Kidney (tissue), 14 donors: ENCODE measurements around the gene LAMB2. TPM values are rescaled to one million over a fixed set of nuclear protein-coding genes. Genes with fewer than 3 reads are reported as not detected.

ENCODE experiments used
- DNase-seq, 5 donors: peaks; one replicate each; pipeline ENCODE4 v3.0.0-alpha.2; 2013 to 2020
- FAIRE-seq: peaks from 2 replicates; lab custom pipeline; 2012; peaks lifted over from hg19 to GRCh38; lab: Jason Lieb, UNC
- H3K27ac ChIP-seq, 2 donors: one replicate each; pipeline ENCODE4 v1.7.0; 2013; ENCODE audit warnings: low read depth in 2 of 2, low read length in 2 of 2, inconsistent platforms in 1 of 2
- H3K27me3 ChIP-seq: one replicate; pipeline ENCODE4 v1.7.1; 2013; ENCODE audit warnings: low read length, inconsistent platforms; ENCODE audit not compliant: control insufficient read depth, insufficient read depth
- H3K36me3 ChIP-seq, 3 donors: one replicate each; pipeline versions ENCODE4 v1.7.0 to v1.7.1; 2013; ENCODE audit warnings: low read length in 3 of 3, control low read depth in 1 of 3, inconsistent platforms in 1 of 3; ENCODE audit not compliant: insufficient read depth in 3 of 3, control insufficient read depth in 2 of 3
- H3K4me1 ChIP-seq, 3 donors: one replicate each; pipeline versions ENCODE4 v1.7.0 to v1.7.1; 2013; ENCODE audit warnings: low read length in 3 of 3, inconsistent platforms in 1 of 3, low read depth in 1 of 3; ENCODE audit not compliant: control insufficient read depth in 2 of 3, insufficient read depth in 2 of 3
- H3K4me3 ChIP-seq, 3 donors: one replicate each; pipeline versions ENCODE4 v1.7.0 to v1.8.1; 2013; ENCODE audit warnings: low read length in 3 of 3, control low read depth in 1 of 3, inconsistent platforms in 1 of 3
- H3K9ac ChIP-seq, 3 donors: one replicate each; pipeline versions ENCODE4 v1.7.0 to v1.7.1; 2013; ENCODE audit warnings: low read length in 3 of 3, control low read depth in 1 of 3, inconsistent platforms in 1 of 3
- H3K9me3 ChIP-seq, 3 donors: one replicate each; pipeline versions ENCODE4 v1.7.0 to v1.7.1; 2013; ENCODE audit warnings: low read length in 3 of 3, control low read depth in 1 of 3, inconsistent platforms in 1 of 3; ENCODE audit not compliant: control insufficient read depth in 2 of 3, insufficient read depth in 1 of 3
- intact Hi-C: fragments of 100-400 bp; cut with DNase I; formaldehyde crosslinking; loops from one replicate; pipeline ENCODE4 v1.11.1; 2022
- polyA plus RNA-seq: library from polyadenylated mRNA; stranded (reverse); fragments of 350-450 nt; fragmentation: Illumina TruSeq; extraction: RNeasy Lipid Tissue Mini Kit (QIAGEN cat#74804); gene quantifications from one replicate; pipeline ENCODE4 v1.2.3, GENCODE V29; 2014; ENCODE audit warnings: low read depth, low replicate concordance; ENCODE audit not compliant: insufficient read depth
- total RNA-seq: library from RNA; stranded (reverse); fragmentation: NEBNext Ultra II Directional; extraction: Animal tissue kit (Norgen Biotek cat#: 25700); gene quantifications from one replicate; pipeline ENCODE4 v1.2.1, GENCODE V29; 2021
- TF ChIP-seq, protein P1 (sequence below): IDR thresholded peaks from 3 replicates; pipeline ENCODE4 v1.5.1; 2012; ENCODE audit warnings: mild to moderate bottlenecking, moderate library complexity, borderline replicate concordance; ENCODE audit not compliant: insufficient read depth; ENCODE audit errors: extremely low read depth
- donor health status: control.
- donor health status: control.
- donor health status: control.
- donor health status: control.
- donor health status: control.
- donor health status: DM: yes; HTN: yes; CAD: no.
- donor health status: Normal renal cell carcinoma (clear cell type).

The LAMB2 gene
- total and polyA plus RNA-seq, 2 donors from 2014 or later = 444 to 460 TPM

DNA sequence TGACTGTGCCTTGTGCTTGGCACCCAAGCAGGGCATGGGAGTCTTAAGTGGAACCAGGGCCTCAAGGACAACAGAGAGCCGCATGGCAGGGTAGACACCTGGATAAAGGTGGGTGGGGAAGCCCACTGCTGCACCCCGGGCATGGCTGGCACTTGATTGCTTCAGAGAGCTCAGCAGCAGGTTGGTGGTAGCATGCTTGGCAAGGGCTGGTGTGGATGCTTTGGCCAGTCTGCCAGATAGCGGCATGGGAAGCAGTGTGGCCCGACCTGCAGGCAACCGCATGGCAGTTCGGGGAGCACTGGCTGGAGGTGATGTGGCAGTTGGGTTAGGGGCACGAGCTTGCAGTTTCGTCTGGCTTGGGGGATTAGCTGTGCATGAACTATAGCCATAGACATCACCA lies 30.8 kb upstream of the LAMB2 start:
- Histone ChIP-seq H3K4me1 (peaks cover 0 to 21% (median 15%) of the 10 kb centered on the region in 3 donors), H3K4me3 (no peak overlapping the region), H3K27me3 (no peaks in the 10 kb centered on the region), H3K9ac (no peak overlapping the region), H3K9me3 (no peaks in the 10 kb centered on the region), H3K36me3 (peaks cover 0 to 8% (median 7%) of the 10 kb centered on the region in 3 donors), H3K27ac (no peak overlapping the region)
- no peak for FAIRE-seq
- no peak for DNase-seq
- intact Hi-C loops = no loop called here
- TF ChIP-seq, protein P1, sequence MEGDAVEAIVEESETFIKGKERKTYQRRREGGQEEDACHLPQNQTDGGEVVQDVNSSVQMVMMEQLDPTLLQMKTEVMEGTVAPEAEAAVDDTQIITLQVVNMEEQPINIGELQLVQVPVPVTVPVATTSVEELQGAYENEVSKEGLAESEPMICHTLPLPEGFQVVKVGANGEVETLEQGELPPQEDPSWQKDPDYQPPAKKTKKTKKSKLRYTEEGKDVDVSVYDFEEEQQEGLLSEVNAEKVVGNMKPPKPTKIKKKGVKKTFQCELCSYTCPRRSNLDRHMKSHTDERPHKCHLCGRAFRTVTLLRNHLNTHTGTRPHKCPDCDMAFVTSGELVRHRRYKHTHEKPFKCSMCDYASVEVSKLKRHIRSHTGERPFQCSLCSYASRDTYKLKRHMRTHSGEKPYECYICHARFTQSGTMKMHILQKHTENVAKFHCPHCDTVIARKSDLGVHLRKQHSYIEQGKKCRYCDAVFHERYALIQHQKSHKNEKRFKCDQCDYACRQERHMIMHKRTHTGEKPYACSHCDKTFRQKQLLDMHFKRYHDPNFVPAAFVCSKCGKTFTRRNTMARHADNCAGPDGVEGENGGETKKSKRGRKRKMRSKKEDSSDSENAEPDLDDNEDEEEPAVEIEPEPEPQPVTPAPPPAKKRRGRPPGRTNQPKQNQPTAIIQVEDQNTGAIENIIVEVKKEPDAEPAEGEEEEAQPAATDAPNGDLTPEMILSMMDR = no peak

DNA sequence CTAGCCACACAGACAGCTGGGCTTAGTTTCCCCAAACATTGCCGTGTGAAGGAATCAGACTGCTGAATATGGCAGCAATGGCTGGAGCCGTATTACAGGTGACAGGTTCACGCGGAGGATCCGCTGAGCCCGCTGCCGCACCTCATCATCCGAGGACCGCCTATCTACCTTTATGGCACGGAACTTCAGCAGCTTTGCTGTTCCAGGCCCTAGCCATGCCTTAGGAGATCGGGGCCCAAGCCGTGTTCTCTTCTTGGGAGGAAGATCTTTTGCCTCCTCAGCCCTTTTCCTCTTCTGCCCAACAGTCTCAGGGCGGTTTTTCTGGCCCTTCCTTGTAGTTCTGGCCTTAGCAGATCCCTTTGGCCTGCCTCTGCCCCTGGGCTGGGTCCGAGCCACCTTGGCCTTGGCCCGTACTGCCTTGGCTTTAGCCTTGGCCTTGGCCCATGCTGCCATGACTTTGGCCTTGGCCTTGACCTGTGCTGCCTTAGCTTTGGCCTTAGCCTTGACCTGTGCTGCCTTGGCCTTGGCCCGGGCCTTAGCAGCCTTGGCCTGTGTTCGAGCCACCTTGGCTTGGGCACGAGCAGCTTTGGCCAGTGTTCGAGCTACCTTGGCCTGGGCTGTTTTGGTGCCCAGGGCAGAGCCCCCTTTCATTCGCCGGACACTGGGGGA lies 30.0 kb upstream of the LAMB2 start:
- no peak for FAIRE-seq
- intact Hi-C loops = no loop called here
- no peak for DNase-seq
- Histone ChIP-seq H3K27ac (no peak overlapping the region), H3K36me3 (peaks cover 0 to 8% (median 7%) of the 10 kb centered on the region in 3 donors), H3K4me1 (peaks cover 0 to 21% (median 15%) of the 10 kb centered on the region in 3 donors), H3K9me3 (no peaks in the 10 kb centered on the region), H3K4me3 (no peak overlapping the region), H3K9ac (no peak overlapping the region), H3K27me3 (no peaks in the 10 kb centered on the region)
- TF ChIP-seq, protein P1 = no peak

DNA sequence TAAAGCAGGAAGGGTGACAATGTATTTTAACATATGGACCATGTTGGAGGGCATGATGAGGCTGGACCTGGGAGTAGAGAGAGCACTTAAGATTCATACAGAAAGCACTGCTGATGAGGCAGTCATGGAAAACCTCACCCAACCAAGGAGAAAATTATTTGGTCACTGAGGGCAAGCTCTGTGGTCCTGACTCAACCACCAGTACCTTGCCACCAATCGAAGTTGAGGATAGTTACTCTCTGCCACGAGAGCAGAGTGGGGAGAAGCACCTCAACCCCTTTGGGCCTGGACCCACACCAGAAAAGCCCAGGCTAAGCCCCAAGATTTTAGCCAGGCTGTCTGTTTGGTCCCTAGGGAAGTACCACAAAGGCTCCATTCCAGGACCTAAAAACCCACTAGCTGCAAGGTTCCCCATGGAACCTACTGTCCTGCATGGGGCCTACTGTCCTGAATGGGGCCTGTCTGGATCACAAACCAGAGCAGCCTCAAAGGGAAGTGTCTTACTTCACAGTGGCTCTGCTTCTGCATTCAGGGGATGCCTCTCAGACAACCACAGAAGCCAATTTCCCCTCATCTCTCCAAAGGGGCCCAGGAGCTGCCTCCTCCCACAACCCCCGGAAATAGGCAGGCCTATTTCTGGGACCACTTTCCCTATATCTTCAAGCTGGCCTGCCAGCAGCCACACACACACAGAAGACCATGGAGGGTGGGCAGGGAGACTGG lies 29.1 kb upstream of the LAMB2 start:
- Histone ChIP-seq H3K9ac (no peak overlapping the region), H3K4me3 (no peak overlapping the region), H3K27ac (no peak overlapping the region), H3K36me3 (peaks cover 0 to 8% (median 7%) of the 10 kb centered on the region in 3 donors), H3K9me3 (no peaks in the 10 kb centered on the region), H3K4me1 (peaks cover 0 to 20% (median 12%) of the 10 kb centered on the region in 3 donors), H3K27me3 (no peaks in the 10 kb centered on the region)
- DNase-seq = no peak
- FAIRE-seq = no peak
- intact Hi-C loops = no loop called here
- TF ChIP-seq, protein P1 = no peak
